Measurements from ENCODE around the gene STK10.

GRCh38 chr5:172096207-172096940 lies 91.7 kb downstream of the STK10 start:
- TF ChIP-seq ZNF274 (IDR thresholded peaks at IDR 0.05; ENCODE audit: low read depth, low read length) (no peak), SUZ12 (IDR thresholded peaks at IDR 0.05; ENCODE audit: extremely low read depth, insufficient read depth, insufficient read length) (no peak)
